SKM-1 (cell line): ENCODE measurements around the gene HSPA12B.

ENCODE experiments used
- DNase-seq: peaks from one replicate; lab custom pipeline; 2025; ENCODE audit not compliant: unreplicated experiment; lab: John Stamatoyannopoulos, UW

The HSPA12B gene

DNA sequence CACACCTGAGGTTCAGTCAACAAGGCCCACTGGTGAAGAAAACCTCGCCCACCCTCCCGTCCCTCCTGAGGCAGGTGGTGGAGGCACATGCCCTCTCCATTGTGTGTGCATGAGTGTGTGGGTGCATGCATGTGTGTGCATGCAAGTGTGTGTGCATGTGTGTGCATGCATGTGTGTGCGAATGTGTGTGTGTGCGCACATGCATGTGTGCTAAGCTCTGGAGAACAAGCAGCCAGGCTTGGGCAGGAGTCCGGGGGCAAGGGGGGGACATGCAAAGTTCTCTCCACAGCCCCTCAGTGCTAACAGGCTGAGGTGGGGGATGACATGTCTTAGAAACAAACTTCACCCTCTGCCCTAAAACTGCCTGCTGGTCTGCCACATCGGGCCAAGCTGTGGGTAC, 3.1 kb upstream of the HSPA12B start:
- no peak for DNase-seq

DNA sequence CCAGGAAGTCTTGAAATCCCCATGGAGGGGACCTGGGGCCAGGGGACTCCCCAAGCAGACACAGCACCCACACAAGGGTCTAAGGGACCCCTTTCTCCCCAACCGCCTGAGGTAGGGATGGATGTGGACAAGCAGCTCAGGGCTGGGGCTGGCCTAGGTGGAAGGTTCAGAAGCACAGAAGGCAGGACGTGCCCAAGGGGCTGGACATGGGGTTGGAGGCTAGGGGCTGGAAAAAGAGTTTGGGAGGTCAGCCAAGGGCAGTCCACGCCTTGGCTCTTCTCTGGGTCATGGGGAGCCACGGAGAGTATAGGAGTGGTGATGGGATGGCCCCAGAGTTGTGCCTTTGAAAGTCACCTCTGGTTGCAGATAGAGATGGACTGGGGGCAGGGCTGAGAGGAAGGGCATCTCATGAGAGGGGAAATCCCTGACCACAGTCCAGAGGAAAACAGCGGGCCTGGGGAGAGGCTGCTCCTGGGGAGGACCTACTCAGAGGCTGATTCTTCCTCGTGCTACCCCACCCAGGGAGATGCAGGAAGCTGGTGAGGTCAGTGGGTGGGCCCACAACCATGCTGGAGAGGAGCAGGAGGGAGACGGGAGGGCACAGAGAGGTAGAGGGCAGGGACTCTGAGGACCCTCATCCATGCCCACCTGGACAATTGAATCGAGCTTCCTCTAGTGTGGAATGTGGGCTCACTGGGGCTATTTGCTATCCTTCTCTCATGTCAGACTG, 2.5 kb upstream of the HSPA12B start:
- DNase-seq = no peak

- DNase-seq = no peak
These were observed 1.4 kb upstream of the HSPA12B start for GRCh38 chr20:3730803-3731672.

DNA sequence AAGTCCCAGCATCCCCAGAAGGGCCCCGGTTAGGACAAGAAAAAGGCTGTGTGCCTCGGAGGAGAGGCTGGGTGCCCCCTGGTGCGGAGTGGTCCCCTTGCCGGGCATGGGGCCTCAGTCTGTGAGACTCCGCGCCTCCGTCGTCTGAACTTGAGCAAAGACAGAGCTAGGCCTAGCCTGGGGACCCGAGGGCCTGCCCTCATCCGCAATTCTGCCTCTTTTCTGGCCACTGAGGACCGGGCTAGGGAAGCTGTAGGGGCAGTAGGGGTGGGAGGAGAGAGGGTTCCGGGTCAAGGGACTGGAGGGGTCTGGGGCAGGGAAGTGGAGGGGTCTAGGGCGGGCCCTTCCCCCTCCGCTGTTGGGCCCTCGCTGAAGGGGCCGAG, 550 bp upstream of the HSPA12B start:
- no peak for DNase-seq

DNA sequence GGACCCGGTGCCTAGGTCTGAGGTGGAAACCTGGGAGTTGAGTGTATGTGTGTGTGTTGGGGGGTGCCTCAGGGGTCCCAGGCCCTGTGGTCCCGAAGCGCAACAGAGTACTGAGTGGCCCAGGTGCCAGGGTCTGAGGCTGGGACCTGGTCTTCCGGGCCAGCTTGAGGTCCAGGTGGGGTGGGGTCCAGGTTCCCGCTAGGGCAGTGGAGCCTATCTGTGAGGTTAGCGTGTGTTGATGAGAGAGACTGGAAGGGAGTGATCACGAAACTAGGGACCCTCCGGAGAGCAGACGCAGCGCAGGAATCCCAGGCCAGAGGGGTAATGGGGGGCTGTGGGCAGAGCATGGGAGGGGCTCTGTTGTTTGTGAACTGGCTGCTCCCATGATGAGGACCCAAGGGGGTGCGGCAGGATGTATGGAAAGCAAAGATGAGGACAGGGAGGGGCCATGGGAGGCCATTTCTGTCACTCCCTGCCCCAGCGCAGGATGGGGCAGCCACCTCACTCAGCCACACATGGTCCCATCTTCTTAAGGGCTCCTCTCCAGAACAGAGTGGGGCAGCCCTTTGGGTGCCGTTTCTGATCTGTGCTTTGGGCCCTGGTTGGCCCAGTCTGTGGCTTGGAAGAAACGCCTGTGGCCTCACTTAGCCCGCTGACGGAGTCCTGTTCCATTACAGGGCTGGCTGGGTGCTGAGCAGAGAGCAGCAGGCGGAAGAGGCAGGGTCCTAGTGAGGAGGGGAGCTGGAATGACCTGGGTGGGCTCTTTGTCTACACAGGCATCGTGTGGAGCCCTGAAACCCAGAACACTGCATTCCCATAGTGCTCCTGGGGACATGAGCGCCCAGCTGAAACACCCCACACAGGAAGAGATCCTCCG, 872 bp downstream of the HSPA12B start:
- no peak for DNase-seq

- no peak for DNase-seq
These were observed 1.8 kb downstream of the HSPA12B start for GRCh38 chr20:3734111-3734843.

- no peak for DNase-seq
These were observed 3.3 kb downstream of the HSPA12B start for GRCh38 chr20:3735768-3736167.

GRCh38 chr20:3738111-3739053, 5.9 kb downstream of the HSPA12B start:
- no peak for DNase-seq

DNA sequence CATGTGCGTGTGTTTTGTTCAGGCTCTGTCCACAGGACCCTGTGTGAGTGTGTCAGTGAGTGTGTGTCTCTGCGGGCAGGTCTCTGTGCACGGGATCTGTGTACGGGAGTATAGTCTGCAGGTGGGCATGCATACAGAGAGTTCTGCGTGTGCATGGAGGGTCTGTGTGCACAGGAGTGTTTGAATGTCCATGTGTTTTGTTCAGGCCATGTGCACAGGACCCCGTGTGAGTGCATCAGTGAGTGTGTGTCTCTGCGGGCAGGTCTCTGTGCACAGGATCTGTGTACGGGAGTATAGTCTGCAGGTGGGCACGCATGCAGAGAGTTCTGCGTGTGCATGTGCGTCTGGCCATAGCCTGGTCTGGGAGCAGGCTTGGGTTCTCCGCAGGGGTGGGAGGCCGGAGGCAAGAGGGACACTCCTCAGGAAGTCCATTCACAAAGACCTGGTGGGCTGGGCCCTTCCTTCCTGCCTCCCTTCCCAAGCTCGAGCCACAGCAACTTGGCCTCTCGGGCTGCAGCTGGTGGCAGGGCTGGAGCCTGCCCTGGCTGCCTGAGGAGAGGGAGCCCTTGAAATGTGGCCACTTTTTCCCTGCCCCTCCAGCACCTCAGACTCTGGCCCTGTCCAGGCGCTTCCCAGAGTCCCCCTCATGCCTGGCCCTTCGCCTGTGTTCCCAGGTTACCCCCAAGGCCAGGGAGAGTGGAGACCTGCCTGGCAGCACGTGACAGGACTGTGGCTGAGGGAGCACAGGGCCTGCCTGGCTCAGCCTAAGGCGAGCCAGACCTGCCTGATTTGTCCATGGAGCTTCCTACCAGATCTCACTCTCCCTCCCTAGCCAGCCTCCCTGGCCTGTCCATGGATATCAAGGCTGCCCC, 6.8 kb downstream of the HSPA12B start:
- no peak for DNase-seq

- DNase-seq = no peak
These were observed 7.5 kb downstream of the HSPA12B start for GRCh38 chr20:3739926-3740451.

DNA sequence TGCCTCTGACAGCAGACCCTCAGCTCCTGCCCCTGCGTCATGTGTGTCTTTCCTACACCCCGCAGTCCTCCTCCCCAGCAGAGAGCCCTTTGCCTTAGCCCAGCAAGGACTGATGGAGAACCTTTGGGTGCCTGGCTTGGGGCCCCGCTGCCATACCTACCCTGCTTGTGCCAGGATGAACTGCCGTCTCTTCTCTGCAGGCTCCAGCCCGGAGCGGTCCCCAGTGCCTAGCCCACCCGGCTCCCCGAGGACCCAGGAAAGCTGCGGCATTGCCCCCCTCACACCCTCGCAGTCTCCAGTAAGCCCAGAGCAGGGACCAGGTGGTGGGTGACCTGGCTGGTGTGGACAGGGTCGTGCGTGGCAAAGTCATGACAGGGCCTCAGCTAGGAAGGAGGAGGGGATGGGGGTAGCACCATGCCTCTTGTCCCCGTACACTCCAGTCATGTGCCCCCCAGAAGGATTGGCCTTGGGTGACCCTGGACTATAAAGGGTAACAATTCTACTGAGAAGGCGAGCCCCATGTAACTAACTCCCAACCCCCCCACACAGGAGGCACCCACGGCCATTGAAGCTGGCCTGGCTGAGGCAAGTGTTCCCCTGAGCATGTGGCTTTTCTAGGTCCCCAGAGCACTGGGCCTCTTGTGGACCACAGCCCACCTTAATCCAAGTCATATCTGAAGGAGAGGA, 8.3 kb downstream of the HSPA12B start:
- no peak for DNase-seq

DNA sequence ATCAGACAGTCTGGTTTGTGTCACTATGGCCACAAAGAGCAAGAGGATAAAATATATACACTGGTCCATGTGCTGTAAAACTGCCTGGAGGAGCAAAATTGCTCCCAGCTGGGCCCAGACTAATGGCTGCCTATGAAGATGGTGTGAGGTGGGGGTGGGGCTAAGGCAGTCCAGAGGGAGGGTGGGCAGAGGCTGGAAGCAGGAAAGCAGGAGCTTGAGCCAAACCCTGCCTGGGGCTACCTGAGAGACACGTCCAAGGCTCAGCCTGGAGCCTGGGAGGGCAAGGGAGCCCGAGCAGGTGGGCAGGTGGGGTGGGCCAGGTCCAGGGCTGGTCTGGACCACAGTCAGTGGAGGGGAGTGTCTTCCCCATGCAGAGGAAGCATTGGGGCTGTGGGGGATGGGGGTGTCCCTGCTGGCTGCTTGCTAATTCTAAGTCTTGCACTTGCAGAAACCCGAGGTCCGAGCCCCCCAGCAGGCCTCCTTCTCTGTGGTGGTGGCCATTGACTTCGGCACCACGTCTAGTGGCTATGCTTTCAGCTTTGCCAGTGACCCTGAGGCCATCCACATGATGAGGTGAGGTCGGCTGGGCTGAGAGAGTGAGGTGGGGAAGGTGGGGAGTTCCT, 9.5 kb downstream of the HSPA12B start:
- no peak for DNase-seq

- no peak for DNase-seq
These were observed 10.8 kb downstream of the HSPA12B start for GRCh38 chr20:3743251-3743650.

GRCh38 chr20:3744037-3744436, 11.6 kb downstream of the HSPA12B start:
- DNase-seq = no peak

- DNase-seq = no peak
These were observed 12.6 kb downstream of the HSPA12B start for GRCh38 chr20:3744806-3745685.

- DNase-seq = no peak
These were observed 13.2 kb downstream of the HSPA12B start for GRCh38 chr20:3745686-3746173.
